Measurements from ENCODE around the gene CDKN2C.
"Not testable (repeated sequence)": the region's sequence is repeated elsewhere in the genome, so short reads cannot be mapped to it uniquely, and the experiment has no call there.

DNA sequence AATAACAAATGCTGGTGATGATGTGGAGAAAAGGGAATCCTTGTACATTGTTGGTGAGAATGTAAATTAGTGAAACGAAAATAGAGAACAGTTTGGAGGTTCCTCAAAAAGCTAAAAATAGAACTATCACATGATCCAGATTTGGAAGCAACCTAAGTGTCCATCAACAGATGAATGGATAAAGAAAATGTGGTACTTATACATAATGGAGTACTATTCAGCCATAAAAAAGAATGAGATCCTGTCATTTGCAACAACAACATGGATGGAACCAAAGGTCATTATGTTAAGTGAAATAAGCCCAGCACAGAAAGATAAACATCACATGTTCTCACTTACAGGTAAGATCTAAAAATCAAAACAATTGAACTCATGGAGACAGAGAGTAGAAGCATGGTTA lies 29.3 kb downstream of the CDKN2C start:
- TF ChIP-seq POLR2A, POLR2AphosphoS5 (IDR thresholded peaks at IDR 0.05; ENCODE audit: low read depth, low read length): not testable (repeated sequence)

Measured in GM12891 (cell line).